ENCODE measurements around the gene PRDX6.

PRDX6 gene

DNA sequence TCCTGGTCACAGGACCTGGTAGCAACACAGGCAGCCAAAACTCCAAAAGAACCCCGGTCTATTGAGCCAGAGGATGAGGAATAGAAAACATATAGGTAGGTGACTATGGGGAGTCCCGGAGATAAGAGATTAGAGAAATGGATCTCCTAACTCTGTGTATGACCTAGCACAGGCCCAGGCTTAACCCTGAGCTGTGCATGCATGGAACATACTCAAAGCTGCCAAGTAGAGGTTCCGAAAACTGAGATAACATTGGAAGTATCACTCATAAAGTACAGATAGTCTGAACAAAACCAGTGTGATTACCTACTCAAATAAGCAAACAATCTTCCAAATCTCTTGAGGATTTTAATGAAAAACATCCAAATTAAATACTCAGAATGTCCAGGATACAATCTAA, 31.5 kb upstream of the PRDX6 start:
- H3K36me3 ChIP-seq = peaks cover 13% of the 10 kb centered on the region
- H3K4me3 ChIP-seq (ENCODE audit: low read depth, low read length) = peak overlapping the region; percentile 28
- no peak for TF ChIP-seq CTCF (IDR thresholded peaks at IDR 0.05; ENCODE audit: low read depth, low read length)
- H3K27me3 ChIP-seq (ENCODE audit: insufficient read depth, low read depth, severe bottlenecking) = no peaks in the 10 kb centered on the region
- H3K9me3 ChIP-seq (ENCODE audit: severe bottlenecking) = peaks cover 14% of the 10 kb centered on the region
- no peak for DNase-seq
- H3K27ac ChIP-seq = peak overlapping the region; percentile 83

GRCh38 chr1:173447224-173447623, 29.9 kb upstream of the PRDX6 start:
- TF ChIP-seq CTCF (IDR thresholded peaks at IDR 0.05; ENCODE audit: low read depth, low read length) = no peak
- Histone ChIP-seq H3K9me3 (ENCODE audit: severe bottlenecking) (peaks cover 14% of the 10 kb centered on the region), H3K36me3 (peaks cover 13% of the 10 kb centered on the region), H3K27ac (no peak overlapping the region), H3K4me3 (ENCODE audit: low read depth, low read length) (no peak overlapping the region), H3K27me3 (ENCODE audit: insufficient read depth, low read depth, severe bottlenecking) (no peaks in the 10 kb centered on the region)
- DNase-seq = no peak

DNA sequence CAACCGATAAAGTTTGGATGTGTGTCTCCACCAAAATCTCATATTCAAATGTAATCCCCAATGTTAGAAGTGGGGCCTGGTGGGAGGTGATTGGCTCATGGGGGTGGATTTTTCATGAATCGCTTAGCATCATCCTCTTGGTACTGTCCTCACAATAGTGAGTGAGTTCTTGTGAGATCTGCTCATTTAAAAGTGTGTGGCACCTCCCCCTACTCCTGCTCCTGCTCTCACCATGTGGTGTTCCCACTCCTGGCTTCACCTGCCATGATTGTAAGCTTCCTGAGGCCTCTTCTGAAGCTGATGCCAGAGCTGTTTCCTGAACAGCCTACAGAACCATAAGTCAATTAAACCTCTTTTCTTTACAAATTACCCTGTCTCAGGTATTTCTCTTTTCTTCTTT, 28.2 kb upstream of the PRDX6 start:
- H3K9me3 ChIP-seq (ENCODE audit: severe bottlenecking) = peaks cover 14% of the 10 kb centered on the region
- H3K36me3 ChIP-seq = peaks cover 18% of the 10 kb centered on the region
- no peaks in the 10 kb centered on the region for H3K27me3 ChIP-seq (ENCODE audit: insufficient read depth, low read depth, severe bottlenecking)
- no peak for DNase-seq
- no peak overlapping the region for H3K27ac ChIP-seq
- no peak overlapping the region for H3K4me3 ChIP-seq (ENCODE audit: low read depth, low read length)
- no peak for TF ChIP-seq CTCF (IDR thresholded peaks at IDR 0.05; ENCODE audit: low read depth, low read length)

DNA sequence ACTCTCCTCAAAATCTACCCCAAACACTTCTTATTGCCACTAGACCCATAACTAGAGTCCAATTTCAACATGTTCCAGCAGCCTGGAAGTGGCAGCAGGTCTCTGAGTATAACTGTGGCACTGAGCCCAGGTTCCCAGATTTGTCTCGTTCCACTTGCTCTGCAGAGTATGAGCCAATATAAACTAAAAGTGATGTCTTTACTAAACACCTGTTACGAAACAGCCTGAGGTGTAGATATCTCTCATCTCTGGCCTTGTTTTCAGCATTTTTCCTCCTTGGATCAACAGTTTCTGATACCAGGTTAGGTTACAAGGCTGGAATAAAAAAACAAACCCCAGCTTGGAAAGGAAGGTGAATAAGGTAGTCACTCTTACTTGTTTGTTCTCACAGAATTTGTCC, 25.2 kb upstream of the PRDX6 start:
- Histone ChIP-seq H3K36me3 (peaks cover 21% of the 10 kb centered on the region), H3K9me3 (ENCODE audit: severe bottlenecking) (peaks cover 7% of the 10 kb centered on the region), H3K27ac (peak overlapping the region; percentile 53), H3K27me3 (ENCODE audit: insufficient read depth, low read depth, severe bottlenecking) (no peaks in the 10 kb centered on the region), H3K4me3 (ENCODE audit: low read depth, low read length) (no peak overlapping the region)
- no peak for TF ChIP-seq CTCF (IDR thresholded peaks at IDR 0.05; ENCODE audit: low read depth, low read length)
- no peak for DNase-seq

DNA sequence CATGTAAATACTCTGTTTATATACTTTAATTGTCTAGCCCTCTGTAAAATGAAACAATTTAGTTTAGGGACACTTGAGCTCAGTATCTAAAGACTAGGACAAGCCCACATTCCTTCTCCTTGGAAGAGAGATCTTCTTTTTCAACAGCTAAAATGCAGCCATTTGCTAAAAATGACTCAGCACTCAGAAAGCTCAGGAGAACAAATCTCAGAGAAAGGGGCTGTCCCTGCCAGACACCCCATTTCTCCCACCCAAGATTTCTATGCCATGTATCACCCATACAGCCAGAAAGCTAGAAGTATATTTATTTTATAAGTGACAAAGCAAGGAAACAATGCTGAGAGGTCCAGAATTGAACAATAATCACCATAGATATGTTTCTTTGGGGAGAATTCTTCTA, 23.2 kb upstream of the PRDX6 start:
- peaks cover 3% of the 10 kb centered on the region for H3K9me3 ChIP-seq (ENCODE audit: severe bottlenecking)
- no peak overlapping the region for H3K4me3 ChIP-seq (ENCODE audit: low read depth, low read length)
- no peak overlapping the region for H3K27ac ChIP-seq
- peaks cover 16% of the 10 kb centered on the region for H3K36me3 ChIP-seq
- no peak for TF ChIP-seq CTCF (IDR thresholded peaks at IDR 0.05; ENCODE audit: low read depth, low read length)
- no peak for DNase-seq
- no peaks in the 10 kb centered on the region for H3K27me3 ChIP-seq (ENCODE audit: insufficient read depth, low read depth, severe bottlenecking)

DNA sequence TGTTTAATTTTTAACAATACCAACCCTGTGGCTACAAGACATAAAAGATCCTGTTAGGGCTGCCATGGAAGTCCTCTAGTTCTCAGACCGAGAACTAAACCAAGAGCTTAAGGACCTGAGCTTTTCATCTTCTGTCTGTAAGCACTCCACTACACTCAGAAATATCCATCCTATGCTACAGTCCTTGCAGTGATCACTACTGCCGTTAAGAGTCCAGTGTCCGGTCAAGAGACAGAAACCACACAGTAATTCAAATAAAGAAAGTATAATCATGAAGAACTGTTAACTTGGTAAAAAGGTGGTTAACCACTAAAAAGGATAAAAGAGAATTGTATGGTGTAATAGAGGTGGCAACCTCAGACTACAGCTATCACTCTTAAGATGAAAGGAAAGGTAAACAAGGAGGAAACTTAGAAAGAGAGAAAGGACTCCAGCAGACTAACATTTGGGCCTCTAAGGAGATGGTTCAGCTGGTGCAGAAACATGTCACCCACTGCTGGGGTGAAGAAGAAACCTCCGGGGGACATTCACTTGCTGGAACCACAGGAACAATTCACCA, 22.1 kb upstream of the PRDX6 start:
- Histone ChIP-seq H3K36me3 (peaks cover 26% of the 10 kb centered on the region), H3K4me3 (ENCODE audit: low read depth, low read length) (no peak overlapping the region), H3K27me3 (ENCODE audit: insufficient read depth, low read depth, severe bottlenecking) (no peaks in the 10 kb centered on the region), H3K9me3 (ENCODE audit: severe bottlenecking) (peaks cover 3% of the 10 kb centered on the region), H3K27ac (no peak overlapping the region)
- DNase-seq = no peak
- TF ChIP-seq CTCF (IDR thresholded peaks at IDR 0.05; ENCODE audit: low read depth, low read length) = no peak
